Mucosa of stomach (tissue), 1 donor: ENCODE results near the gene TRIM69.

Experiments
- H3K27me3 ChIP-seq: one replicate; pipeline ENCODE4 v1.7.0; 2013; ENCODE audit warnings: mild to moderate bottlenecking, low read length; ENCODE audit not compliant: control insufficient read depth, insufficient read depth
- H3K36me3 ChIP-seq: one replicate; pipeline ENCODE4 v1.7.0; 2013; ENCODE audit warnings: low read length; ENCODE audit not compliant: control insufficient read depth, insufficient read depth
- H3K4me1 ChIP-seq: one replicate; pipeline ENCODE4 v1.7.0; 2013; ENCODE audit warnings: mild to moderate bottlenecking, low read length; ENCODE audit not compliant: control insufficient read depth, insufficient read depth
- H3K4me3 ChIP-seq: one replicate; pipeline ENCODE4 v1.7.0; 2013; ENCODE audit warnings: low read length
- H3K9ac ChIP-seq: one replicate; pipeline ENCODE4 v1.7.0; 2013; ENCODE audit warnings: mild to moderate bottlenecking, low read length, moderate library complexity
- H3K9me3 ChIP-seq: one replicate; pipeline ENCODE4 v1.7.0; 2013; ENCODE audit warnings: mild to moderate bottlenecking, low read length, moderate library complexity; ENCODE audit not compliant: control insufficient read depth
- donor health status: Pancreatic carcinoma.

TRIM69 gene

GRCh38 chr15:44710236-44711095, 25.9 kb upstream of the TRIM69 start:
- Histone ChIP-seq H3K27me3 (no peaks in the 10 kb centered on the region), H3K9me3 (no peaks in the 10 kb centered on the region), H3K36me3 (peaks cover under 1% of the 10 kb centered on the region), H3K4me1 (peaks cover 66% of the 10 kb centered on the region), H3K9ac (peak overlapping the region; percentile 100), H3K4me3 (peak overlapping the region; percentile 97)

GRCh38 chr15:44711096-44711742, 25.1 kb upstream of the TRIM69 start, which contains the start of the genes B2M and PATL2:
TSS of gene B2M (plus strand) at chr15:44711517. CDS start at chr15:44711547, 30 bp downstream.
TSS of gene PATL2 (minus strand) at chr15:44711323. CDS start at chr15:44676490, 34,833 bp downstream.
- H3K27me3 ChIP-seq: no peaks in the 10 kb centered on the region
- H3K4me3 ChIP-seq: peak within 1 kb of the TSS; percentile 97
- no peaks in the 10 kb centered on the region for H3K9me3 ChIP-seq
- peaks cover 8% of the 10 kb centered on the region for H3K36me3 ChIP-seq
- H3K9ac ChIP-seq: peak within 1 kb of the TSS; percentile 100
- H3K4me1 ChIP-seq: peaks cover 59% of the 10 kb centered on the region

GRCh38 chr15:44711743-44712345, 24.5 kb upstream of the TRIM69 start:
- Histone ChIP-seq H3K9me3 (no peaks in the 10 kb centered on the region), H3K9ac (peak overlapping the region; percentile 100), H3K4me1 (peaks cover 53% of the 10 kb centered on the region), H3K27me3 (no peaks in the 10 kb centered on the region), H3K36me3 (peaks cover 12% of the 10 kb centered on the region), H3K4me3 (peak overlapping the region; percentile 97)

GRCh38 chr15:44712346-44713005, 23.9 kb upstream of the TRIM69 start:
- Histone ChIP-seq H3K9me3 (no peaks in the 10 kb centered on the region), H3K4me3 (peak overlapping the region; percentile 97), H3K9ac (peak overlapping the region; percentile 100), H3K4me1 (peaks cover 46% of the 10 kb centered on the region), H3K27me3 (no peaks in the 10 kb centered on the region), H3K36me3 (peaks cover 13% of the 10 kb centered on the region)

- Histone ChIP-seq H3K4me3 (peak overlapping the region; percentile 97), H3K9ac (peak overlapping the region; percentile 100), H3K4me1 (peaks cover 38% of the 10 kb centered on the region)
Measured at GRCh38 chr15:44713006-44713966, 23.0 kb upstream of the TRIM69 start.

GRCh38 chr15:44715142-44715796, 21.1 kb upstream of the TRIM69 start:
- H3K9me3 ChIP-seq: no peaks in the 10 kb centered on the region
- no peaks in the 10 kb centered on the region for H3K27me3 ChIP-seq
- H3K4me3 ChIP-seq: no peak overlapping the region
- peaks cover 16% of the 10 kb centered on the region for H3K36me3 ChIP-seq
- H3K9ac ChIP-seq: peak overlapping the region; percentile 18
- peaks cover 18% of the 10 kb centered on the region for H3K4me1 ChIP-seq

More at GRCh38 chr15:44713006-44713966, 23.0 kb upstream of the TRIM69 start:
- no peaks in the 10 kb centered on the region for H3K27me3 ChIP-seq
- H3K36me3 ChIP-seq: peaks cover 16% of the 10 kb centered on the region
- no peaks in the 10 kb centered on the region for H3K9me3 ChIP-seq

- Histone ChIP-seq H3K9me3 (no peaks in the 10 kb centered on the region), H3K36me3 (peaks cover 16% of the 10 kb centered on the region), H3K4me1 (peaks cover 13% of the 10 kb centered on the region), H3K9ac (no peak overlapping the region), H3K27me3 (no peaks in the 10 kb centered on the region), H3K4me3 (no peak overlapping the region)
Measured at GRCh38 chr15:44715797-44716334, 20.5 kb upstream of the TRIM69 start.

- Histone ChIP-seq H3K4me1 (peaks cover 13% of the 10 kb centered on the region), H3K27me3 (no peaks in the 10 kb centered on the region), H3K9ac (no peak overlapping the region), H3K36me3 (peaks cover 16% of the 10 kb centered on the region), H3K4me3 (no peak overlapping the region), H3K9me3 (no peaks in the 10 kb centered on the region)
Measured at GRCh38 chr15:44716983-44717602, 19.2 kb upstream of the TRIM69 start.

- Histone ChIP-seq H3K9ac (no peak overlapping the region), H3K4me1 (peaks cover 11% of the 10 kb centered on the region), H3K36me3 (peaks cover 16% of the 10 kb centered on the region), H3K4me3 (no peak overlapping the region), H3K9me3 (no peaks in the 10 kb centered on the region), H3K27me3 (no peaks in the 10 kb centered on the region)
Measured at GRCh38 chr15:44718180-44718926, 18.0 kb upstream of the TRIM69 start.

- Histone ChIP-seq H3K4me3 (no peak overlapping the region), H3K27me3 (no peaks in the 10 kb centered on the region), H3K9me3 (no peaks in the 10 kb centered on the region), H3K9ac (no peak overlapping the region), H3K36me3 (peaks cover 16% of the 10 kb centered on the region), H3K4me1 (peaks cover 7% of the 10 kb centered on the region)
Measured at GRCh38 chr15:44718927-44719292, 17.4 kb upstream of the TRIM69 start.
